C4-2B (cell line): Measurements from ENCODE around the gene CA4.
"Not testable (repeated sequence)": the region's sequence is repeated elsewhere in the genome, so short reads cannot be mapped to it uniquely, and the experiment has no call there.

Experiments
- H3K27ac ChIP-seq: fragments of 450-650 bp; 2 replicates; pipeline ENCODE4 v1.5.1; 2017
- ZFX ChIP-seq: fragments of 450-650 bp; IDR thresholded peaks from 2 replicates; pipeline ENCODE4 v1.6.1; 2017
- TF ChIP-seq, protein P1 (sequence below): fragments of 450-650 bp; conservative IDR thresholded peaks from 2 replicates; pipeline ENCODE4 v1.5.1; 2017; ENCODE audit warnings: mild to moderate bottlenecking

Gene CA4

DNA sequence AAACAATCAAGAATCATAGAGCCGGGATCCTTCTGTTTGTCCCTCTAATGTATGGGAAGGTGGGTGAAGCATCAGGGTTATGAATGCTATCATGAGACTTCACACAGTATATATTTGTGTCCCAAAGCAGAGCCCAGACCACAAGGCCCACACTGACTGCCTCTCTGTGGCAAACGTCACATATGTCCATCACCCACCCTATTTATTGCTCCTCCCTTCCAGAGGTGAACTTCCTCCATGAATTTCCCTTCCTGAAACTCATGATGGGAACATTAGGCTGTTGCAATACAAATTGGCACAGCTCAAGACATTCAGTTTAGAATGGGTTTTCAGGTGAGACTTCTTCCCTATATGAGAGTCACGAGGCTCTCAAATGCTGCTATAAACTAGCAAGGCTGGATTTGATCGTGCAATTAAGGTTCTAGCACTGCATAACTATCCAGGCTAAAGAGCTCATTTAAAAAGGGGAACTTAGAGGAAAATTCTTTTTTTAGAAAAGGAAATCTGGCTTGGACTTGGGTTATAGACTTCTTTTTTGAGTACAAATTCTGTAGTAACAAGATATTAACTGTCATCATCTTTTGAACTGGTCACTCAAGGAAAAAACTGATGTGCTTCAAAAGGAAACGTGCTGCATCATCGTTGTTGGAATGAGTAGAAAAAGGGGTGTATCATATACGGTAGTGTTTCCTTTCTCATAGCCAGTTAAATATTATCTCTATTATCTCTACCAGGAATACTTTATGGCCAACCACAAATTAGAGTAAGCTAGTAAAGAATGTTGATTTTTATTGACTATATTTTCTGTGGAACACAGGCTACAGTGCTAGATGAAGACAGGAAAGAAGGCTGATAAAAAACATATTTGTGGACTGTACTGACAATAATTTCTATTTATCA is 37.3 kb downstream of the CA4 start:
- H3K27ac ChIP-seq: peak overlapping the region; percentile 34; the same call in 1 of the 2 replicates

DNA sequence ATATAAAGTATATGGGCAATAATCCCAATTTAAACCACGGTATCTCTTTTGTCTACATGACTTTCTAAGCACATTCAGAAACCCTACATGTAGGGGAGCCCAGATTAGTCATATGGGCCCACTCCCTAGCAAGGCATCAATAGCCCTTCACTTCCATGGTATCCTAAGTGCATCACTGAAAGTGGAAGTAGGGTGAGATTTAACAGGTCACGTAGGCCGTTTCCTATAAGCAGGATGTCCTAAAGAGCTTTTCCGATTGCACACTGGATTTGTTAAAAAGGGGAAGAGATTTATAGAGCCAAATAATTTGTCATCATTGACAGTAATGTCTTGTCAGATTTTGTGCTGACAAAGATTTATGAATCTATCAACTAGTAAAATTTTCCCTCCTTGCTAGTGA is 39.0 kb downstream of the CA4 start:
- TF ChIP-seq ZFX: no peak
- TF ChIP-seq, protein P1, sequence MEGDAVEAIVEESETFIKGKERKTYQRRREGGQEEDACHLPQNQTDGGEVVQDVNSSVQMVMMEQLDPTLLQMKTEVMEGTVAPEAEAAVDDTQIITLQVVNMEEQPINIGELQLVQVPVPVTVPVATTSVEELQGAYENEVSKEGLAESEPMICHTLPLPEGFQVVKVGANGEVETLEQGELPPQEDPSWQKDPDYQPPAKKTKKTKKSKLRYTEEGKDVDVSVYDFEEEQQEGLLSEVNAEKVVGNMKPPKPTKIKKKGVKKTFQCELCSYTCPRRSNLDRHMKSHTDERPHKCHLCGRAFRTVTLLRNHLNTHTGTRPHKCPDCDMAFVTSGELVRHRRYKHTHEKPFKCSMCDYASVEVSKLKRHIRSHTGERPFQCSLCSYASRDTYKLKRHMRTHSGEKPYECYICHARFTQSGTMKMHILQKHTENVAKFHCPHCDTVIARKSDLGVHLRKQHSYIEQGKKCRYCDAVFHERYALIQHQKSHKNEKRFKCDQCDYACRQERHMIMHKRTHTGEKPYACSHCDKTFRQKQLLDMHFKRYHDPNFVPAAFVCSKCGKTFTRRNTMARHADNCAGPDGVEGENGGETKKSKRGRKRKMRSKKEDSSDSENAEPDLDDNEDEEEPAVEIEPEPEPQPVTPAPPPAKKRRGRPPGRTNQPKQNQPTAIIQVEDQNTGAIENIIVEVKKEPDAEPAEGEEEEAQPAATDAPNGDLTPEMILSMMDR: no peak
- H3K27ac ChIP-seq: no peak overlapping the region

DNA sequence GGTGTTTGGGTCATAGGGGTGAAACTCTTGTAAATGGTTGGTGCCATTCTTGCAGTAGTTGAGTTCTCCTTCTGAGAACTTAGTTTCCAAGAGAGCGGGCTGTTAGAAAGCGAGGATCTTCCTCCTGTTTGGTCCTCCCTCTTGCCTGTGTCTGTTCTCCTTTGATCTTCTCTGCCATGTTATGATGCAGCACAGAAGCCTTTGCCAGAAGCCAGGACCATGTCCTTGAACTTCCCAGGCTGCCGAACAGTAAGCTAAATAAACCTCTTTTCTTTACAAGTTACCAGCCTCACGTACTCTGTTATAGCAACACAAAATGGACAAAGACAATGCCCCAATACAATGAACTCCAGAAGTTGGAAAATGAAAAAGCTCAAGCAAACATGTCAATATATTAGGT is 40.3 kb downstream of the CA4 start:
- H3K27ac ChIP-seq: not testable (repeated sequence)

DNA sequence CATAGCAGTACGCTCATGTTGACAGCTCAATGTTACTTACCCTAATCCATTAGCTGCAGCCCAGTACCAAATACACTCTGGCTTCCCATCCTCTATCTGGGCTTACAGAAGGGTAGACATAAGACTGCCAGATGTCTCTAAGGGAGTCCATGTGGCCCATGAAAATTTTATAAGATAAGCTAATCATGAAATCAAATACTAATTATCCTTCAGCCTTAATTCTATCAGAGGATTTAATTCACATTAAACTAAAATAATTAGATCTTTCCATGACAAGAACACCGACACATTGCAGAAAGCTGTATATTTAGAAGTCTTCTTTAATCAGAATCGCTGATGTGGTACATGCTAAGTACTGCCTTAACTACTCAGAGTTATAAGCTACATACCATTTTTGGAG is 43.3 kb downstream of the CA4 start:
- not testable (repeated sequence) for H3K27ac ChIP-seq

DNA sequence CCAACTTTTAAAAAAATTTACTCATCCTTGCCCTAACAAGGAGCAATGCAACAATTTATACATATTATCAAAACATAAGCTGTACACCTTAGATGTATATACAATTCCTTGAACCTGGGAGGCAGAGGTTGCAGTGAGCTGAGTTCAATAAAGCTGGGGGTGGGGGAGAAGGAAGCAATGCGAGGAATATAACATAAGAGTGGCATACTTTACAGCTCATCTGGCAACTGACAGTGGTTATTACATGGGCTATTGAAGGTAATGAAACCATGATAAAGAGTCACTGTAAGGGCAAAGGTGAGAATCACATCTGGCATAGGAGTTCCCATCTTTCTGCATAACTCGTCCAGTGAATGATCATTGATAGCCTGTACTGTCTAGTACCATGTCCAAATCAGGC is 43.7 kb downstream of the CA4 start:
- no peak overlapping the region for H3K27ac ChIP-seq
- TF ChIP-seq ZFX: no peak
- TF ChIP-seq, protein P1: no peak

DNA sequence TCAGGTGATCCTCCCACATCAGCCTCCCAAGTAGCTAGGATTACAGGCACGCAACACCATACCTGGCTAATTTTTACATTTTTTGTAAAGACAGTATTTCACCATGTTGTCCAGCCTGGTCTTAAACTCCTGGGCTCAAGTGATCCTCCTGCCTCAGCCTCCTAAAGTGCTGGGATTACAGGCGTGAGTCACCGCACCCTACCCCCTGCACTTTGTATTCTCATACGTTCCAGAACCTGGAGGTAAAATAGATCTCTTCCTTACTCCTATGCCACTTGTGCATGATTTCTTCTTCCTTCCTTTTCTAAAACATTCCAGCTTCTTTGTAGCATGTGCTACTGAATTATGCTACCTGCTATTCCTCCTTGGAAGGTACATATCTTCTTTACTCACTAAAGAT is 44.4 kb downstream of the CA4 start:
- H3K27ac ChIP-seq: not testable (repeated sequence)

DNA sequence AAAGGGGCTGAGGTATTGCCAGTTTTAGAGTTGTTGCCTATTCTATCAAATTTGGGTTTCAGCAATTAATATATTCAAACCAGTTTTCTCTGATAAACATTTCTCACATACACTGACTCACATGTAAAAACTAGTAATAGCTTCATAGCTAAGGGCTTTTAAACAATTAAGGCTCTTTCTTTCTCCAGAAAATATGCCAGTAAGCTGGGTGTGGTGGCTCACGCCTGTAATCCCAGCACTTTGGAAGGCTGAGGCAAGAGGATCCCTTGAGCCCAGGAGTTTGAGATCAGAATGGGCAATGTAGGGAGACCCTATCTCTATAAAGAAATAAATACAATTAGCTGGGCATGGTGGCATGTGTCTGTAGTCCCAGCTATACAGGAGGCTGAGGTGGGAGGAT is 48.9 kb downstream of the CA4 start:
- peak overlapping the region; percentile 32; the same call in 1 of the 2 replicates for H3K27ac ChIP-seq

DNA sequence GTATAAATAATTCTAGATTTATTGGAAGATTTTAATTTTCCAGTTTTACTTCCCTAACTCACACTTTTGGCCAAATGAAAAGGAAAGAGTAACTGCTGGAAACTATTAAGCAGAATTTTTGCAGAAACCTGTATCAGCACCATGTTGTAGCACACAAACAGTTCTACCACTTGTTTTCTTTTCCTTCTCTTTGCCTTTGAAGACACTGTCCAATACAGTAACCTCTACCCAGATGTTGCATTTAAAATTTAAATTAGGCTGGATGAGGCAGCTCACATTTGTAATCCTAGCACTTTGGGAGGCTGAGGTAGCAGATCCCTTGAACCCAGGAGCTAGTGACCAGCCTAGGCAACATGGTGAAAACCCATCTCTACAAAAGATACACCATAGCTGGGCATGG is 56.0 kb downstream of the CA4 start:
- H3K27ac ChIP-seq: not testable (repeated sequence)

DNA sequence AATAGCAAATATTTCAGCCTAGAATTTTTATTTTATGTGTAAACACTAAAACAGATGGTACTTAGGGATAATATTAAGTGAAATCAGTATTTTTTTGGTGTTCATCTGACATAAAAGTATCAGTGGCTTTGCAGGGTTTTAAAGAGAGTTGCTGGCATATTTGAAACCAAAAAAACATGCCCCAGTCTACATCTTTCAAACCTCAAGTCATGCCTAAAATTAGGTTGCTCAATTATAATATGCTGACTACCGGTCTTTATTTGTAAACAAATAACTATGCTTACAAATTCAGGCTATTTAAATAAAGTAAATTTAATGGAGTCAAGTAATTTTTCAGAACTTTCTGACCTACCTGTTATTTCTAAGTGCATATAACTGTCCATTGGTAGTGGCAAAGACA is 58.5 kb downstream of the CA4 start:
- not testable (repeated sequence) for H3K27ac ChIP-seq
